Adrenal gland (tissue), 12 donors: ENCODE results near the gene ASPDH. TPM values are rescaled to one million over a fixed set of nuclear protein-coding genes. Genes with fewer than 3 reads are reported as not detected.

Experiments used
- DNase-seq, 7 donors: peaks; one replicate each; pipeline ENCODE4 v3.0.0-alpha.2; 2019 to 2020
- H3K27ac ChIP-seq, 5 donors: fragments of 200-600 bp; sonication (generic) in 4 of 5; 1 replicate in 3 of 5; 2 replicates in 2 of 5; pipeline versions ENCODE4 v1.5.1 to v1.8.0; 2016 to 2020; ENCODE audit warnings: mild to moderate bottlenecking in 1 of 5
- H3K27me3 ChIP-seq: fragments of 200-600 bp; 2 replicates; pipeline ENCODE4 v1.8.0; 2021
- H3K36me3 ChIP-seq, 2 donors: fragments of 200-600 bp; replicated peaks in 1 of 2; 1 replicate in 1 of 2; 2 replicates in 1 of 2; pipeline versions ENCODE4 v1.5.1 to v1.8.0; 2018 to 2022
- H3K4me1 ChIP-seq, 2 donors: fragments of 200-600 bp; replicated peaks in 1 of 2; 1 replicate in 1 of 2; 2 replicates in 1 of 2; pipeline versions ENCODE4 v1.5.1 to v1.8.0; 2018 to 2021
- H3K4me3 ChIP-seq, 4 donors: fragments of 200-600 bp; sonication (generic) in 3 of 4; one replicate each; pipeline ENCODE4 v1.5.1; 2016 to 2018
- H3K9me3 ChIP-seq, 3 donors: fragments of 200-600 bp; sonication (generic) in 1 of 3; replicated peaks in 1 of 3; 1 replicate in 2 of 3; 2 replicates in 1 of 3; pipeline versions ENCODE4 v1.5.1 to v1.8.0; 2016 to 2021
- CTCF ChIP-seq, 6 experiments: fragments of 450-650 bp in 4 of 6; fragments of 200-600 bp in 2 of 6; sonication (generic) in 1 of 6; IDR thresholded peaks; 1 replicate in 5 of 6; 2 replicates in 1 of 6; pipeline versions ENCODE4 v1.5.1 to v1.8.0; 2016 to 2021; ENCODE audit warnings: antibody characterized with exemption in 6 of 6, mild to moderate bottlenecking in 2 of 6, moderate library complexity in 1 of 6
- POLR2A ChIP-seq, 2 donors: fragments of 450-650 bp; IDR thresholded peaks; one replicate each; pipeline ENCODE4 v1.6.1; 2017; ENCODE audit warnings: antibody characterized with exemption in 2 of 2, mild to moderate bottlenecking in 2 of 2, moderate library complexity in 1 of 2
- WGBS, 4 donors: extraction: QIAGEN DNeasy Blood & Tissue Kit in 2 of 4; methylation state at CpG; one replicate each; pipeline versions ENCODE4 v1.1.5 to v1.1.7; 2013 to 2017; 5-methylcytosine and 5-hydroxymethylcytosine counted together
- intact Hi-C, 2 donors: fragments of 100-400 bp; cut with DNase I; formaldehyde crosslinking; loops; one replicate each; pipeline versions ENCODE4 v1.14.1 to v1.15.0; 2022 to 2023
- polyA plus RNA-seq, 3 donors: library from polyadenylated mRNA; stranded (reverse); fragments of 200-250 nt in 2 of 3; fragments of 350-450 nt in 1 of 3; fragmentation: Illumina TruSeq in 1 of 3; extraction: RNeasy Lipid Tissue Mini Kit (QIAGEN cat#74804) in 1 of 3; gene quantifications; one replicate each; pipeline ENCODE4 v1.2.3, GENCODE V29; 2013 to 2014
- total RNA-seq, 9 donors: library from RNA; depleted of rRNA in 4 of 9; stranded (reverse); fragments of >200 nt in 4 of 9; fragments of 120-200 nt in 1 of 9; fragmentation: NEBNext Ultra II Directional in 1 of 9; extraction: Animal tissue kit (Norgen Biotek cat#: 25700) in 1 of 9; gene quantifications; one replicate each; pipeline versions ENCODE4 v1.1.0 to v1.2.4, GENCODE V29; 2013 to 2023
- donor health status: healthy with polysubstance abuse.
- donor health status: Bipolar disorder and iron deficiency.
- donor health status: DM: yes; HTN: yes; CAD: no.
- donor health status: DM: no; HTN: no; CAD: no.
- donor health status: DM: no; HTN: no; CAD: no.
- donor health status: DM: yes; HTN: yes; CAD: no.

Gene ASPDH
- total and polyA plus RNA-seq, 12 donors: 0.38 to 30.5 (median 1.7) TPM; not detected in 4

- TF ChIP-seq POLR2A (IDR thresholded peaks at IDR 0.05) (no peak), CTCF (IDR thresholded peaks at IDR 0.05) (no peak)
- Histone ChIP-seq H3K27me3 (peaks cover 17% of the 10 kb centered on the region), H3K27ac (no peak overlapping the region), H3K9me3 (no peaks in the 10 kb centered on the region), H3K4me1 (peaks cover 0 to 10% of the 10 kb centered on the region in 2 donors), H3K4me3 (no peak overlapping the region), H3K36me3 (no peaks in the 10 kb centered on the region)
- no peak for DNase-seq
- WGBS, 4 donors: 28 to 34% (median 32%) methylated on average over 23 to 28 of the region's 28 CpGs
- intact Hi-C loops: no loop called here
Observed at GRCh38 chr19:50555450-50556281, 42.0 kb upstream of the ASPDH start.

GRCh38 chr19:50555033-50555432 is 41.3 kb upstream of the ASPDH start:
- Histone ChIP-seq H3K36me3 (no peaks in the 10 kb centered on the region), H3K27me3 (peaks cover 17% of the 10 kb centered on the region), H3K4me1 (peaks cover 0 to 10% of the 10 kb centered on the region in 2 donors), H3K4me3 (no peak overlapping the region), H3K27ac (no peak overlapping the region), H3K9me3 (no peaks in the 10 kb centered on the region)
- TF ChIP-seq POLR2A (IDR thresholded peaks at IDR 0.05) (no peak), CTCF (IDR thresholded peaks at IDR 0.05) (no peak)
- intact Hi-C loops: no loop called here
- WGBS, 4 donors: 75 to 77% (median 75%) methylated on average over 3 to 12 of the region's 12 CpGs
- DNase-seq: no peak

- Histone ChIP-seq H3K4me1 (peaks cover 0 to 10% of the 10 kb centered on the region in 2 donors), H3K4me3 (no peak overlapping the region), H3K27me3 (peaks cover 17% of the 10 kb centered on the region), H3K9me3 (no peaks in the 10 kb centered on the region), H3K27ac (no peak overlapping the region), H3K36me3 (no peaks in the 10 kb centered on the region)
- WGBS, 4 donors: 76 to 82% (median 78%) methylated on average over 6 to 10 of the region's 10 CpGs
- TF ChIP-seq CTCF (IDR thresholded peaks at IDR 0.05) (no peak), POLR2A (IDR thresholded peaks at IDR 0.05) (no peak)
- no peak for DNase-seq
- intact Hi-C loops: no loop called here
Observed at GRCh38 chr19:50554212-50554611, 40.5 kb upstream of the ASPDH start.

GRCh38 chr19:50553134-50553703 is 39.5 kb upstream of the ASPDH start:
- Histone ChIP-seq H3K4me3 (no peak overlapping the region), H3K27ac (no peak overlapping the region), H3K36me3 (no peaks in the 10 kb centered on the region), H3K4me1 (peaks cover 0 to 10% of the 10 kb centered on the region in 2 donors), H3K9me3 (no peaks in the 10 kb centered on the region), H3K27me3 (peaks cover 17% of the 10 kb centered on the region)
- TF ChIP-seq POLR2A (IDR thresholded peaks at IDR 0.05) (no peak), CTCF (IDR thresholded peaks at IDR 0.05) (no peak)
- no peak for DNase-seq
- intact Hi-C loops: no loop called here
- 71 to 76% (median 75%) methylated on average over 19 of the region's 19 CpGs for WGBS, 4 donors
